T-helper 22 cell (primary cell): ENCODE data around the gene VTCN1.
"Not testable (repeated sequence)": the region's sequence is repeated elsewhere in the genome, so short reads cannot be mapped to it uniquely, and the experiment has no call there.

Source experiments
- DNase-seq: peaks from one replicate; pipeline ENCODE4 v3.0.0-alpha.2; 2020; ENCODE audit warnings: low read depth

The VTCN1 gene

DNA sequence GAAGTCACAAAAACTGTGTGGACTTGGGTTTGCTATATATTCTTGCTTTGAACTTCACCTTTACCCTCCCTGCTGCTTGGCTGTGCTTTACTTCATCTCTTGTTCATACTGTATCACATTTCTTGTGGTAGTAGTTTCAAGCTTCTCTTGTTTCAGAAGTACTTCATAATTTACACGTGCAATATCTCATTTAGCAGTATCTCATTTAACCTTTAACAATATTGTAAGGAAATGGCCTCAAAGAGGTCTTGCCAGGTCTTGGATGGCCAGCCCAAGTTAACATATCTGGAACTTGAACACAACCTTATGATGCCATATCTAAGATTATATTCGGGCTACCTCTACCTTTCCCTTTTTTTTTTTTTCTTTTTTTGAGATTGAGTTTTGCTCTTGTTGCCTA is 87.5 kb downstream of the VTCN1 start:
- no peak for DNase-seq

DNA sequence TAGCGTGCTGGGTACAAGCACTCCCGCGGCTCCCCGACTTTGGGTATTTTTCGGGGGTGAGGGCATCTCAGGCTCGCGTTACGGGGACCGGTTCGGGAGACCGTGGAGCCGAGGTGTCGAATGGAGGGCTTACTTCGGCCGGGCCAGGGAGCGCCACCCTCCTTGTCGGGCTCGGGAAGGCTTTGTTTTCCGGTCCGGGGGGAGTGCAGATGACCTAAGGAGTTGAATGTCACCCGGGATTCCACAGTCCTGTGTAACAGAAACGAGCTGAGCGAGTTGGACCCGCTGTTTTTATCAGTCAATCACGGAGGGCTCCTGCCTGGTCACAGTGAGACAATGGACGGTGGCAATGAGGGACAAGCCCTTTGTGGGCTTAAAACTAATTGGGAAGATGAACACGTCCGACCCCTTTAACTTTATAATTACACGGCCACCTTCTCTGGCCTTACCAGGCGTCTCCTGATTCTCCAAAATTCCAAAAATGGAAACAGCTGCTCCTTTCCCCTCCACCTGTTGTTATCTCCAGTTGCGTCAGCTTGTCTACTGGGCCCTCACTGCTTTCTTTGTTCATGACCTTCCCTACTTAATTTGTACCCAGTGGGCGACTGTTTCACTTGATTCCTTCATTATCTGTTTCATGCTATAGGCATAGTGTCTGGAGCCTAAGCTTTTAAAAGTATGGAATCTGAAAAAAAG is 88.2 kb downstream of the VTCN1 start:
- DNase-seq, result no peak

- peak; percentile 65 for DNase-seq
Measured at GRCh38 chr1:117121589-117122329, 89.0 kb downstream of the VTCN1 start, which contains the start of gene TRIM45. TSS of gene TRIM45 (minus strand) at chr1:117121749. CDS start at chr1:117121201, 548 bp downstream.

DNA sequence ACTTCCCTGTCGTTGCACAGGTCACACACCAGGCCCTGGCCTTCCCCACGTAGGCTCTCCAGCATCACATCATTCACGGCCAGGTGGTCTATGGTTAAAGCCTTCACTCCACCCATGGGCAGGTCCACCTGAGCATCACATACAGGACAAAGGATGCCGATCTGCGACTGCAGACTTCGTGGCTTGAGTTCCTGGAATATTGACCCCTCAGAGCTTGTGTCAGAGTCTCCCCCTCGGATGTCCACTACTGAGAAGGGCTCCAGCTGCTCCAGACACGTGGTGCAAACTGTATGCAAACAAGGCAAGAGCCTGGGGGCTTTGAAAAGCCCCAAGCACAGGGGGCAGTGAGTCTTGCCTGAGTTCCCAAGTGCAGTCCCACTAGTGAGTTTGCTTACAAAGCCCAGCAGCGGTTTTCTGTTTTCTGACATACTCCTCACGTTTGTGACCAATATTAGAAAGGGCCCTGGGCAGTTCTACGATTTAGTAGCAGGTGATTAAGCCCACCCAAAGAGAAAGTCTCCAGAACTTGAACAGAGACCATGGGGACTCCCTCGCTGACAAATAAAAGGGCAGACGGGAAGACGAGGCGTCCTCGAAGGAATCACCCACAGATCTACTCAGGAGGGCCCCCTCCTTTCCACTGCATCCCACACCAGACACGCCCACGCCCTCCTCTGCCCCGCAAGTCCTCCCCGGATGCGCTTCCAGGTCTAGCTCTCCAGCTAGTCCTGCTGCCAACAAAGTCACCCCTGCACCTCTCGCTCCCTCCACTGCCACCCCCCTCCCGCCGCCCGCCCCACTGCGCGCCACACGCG is 89.7 kb downstream of the VTCN1 start:
- no peak for DNase-seq

- DNase-seq, result not testable (repeated sequence)
Measured at GRCh38 chr1:117119144-117119543, 91.6 kb downstream of the VTCN1 start.

DNA sequence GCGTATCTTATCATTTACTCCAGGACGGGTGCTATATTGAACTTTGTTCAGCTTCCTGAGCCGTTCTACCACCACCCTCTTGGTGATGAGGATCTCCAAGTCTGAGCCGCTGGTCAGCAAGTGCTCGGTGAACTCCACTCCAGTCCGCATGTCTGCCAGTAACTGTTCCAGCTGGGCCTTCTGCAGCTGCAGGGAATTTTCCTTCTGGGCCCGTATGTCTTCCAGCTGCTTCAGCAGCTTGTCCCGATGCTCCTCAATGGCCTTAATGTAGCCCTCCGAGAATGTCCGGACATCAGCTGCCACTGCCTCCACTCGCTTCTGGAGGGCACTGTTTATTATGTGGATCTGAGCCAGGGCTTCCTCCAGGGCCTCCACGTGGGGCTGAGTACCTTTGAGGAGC is 92.6 kb downstream of the VTCN1 start:
- no peak for DNase-seq

- no peak for DNase-seq
Measured at GRCh38 chr1:117117697-117118096, 93.0 kb downstream of the VTCN1 start.

- DNase-seq, result no peak
Measured at GRCh38 chr1:117116784-117117130, 94.0 kb downstream of the VTCN1 start.

DNA sequence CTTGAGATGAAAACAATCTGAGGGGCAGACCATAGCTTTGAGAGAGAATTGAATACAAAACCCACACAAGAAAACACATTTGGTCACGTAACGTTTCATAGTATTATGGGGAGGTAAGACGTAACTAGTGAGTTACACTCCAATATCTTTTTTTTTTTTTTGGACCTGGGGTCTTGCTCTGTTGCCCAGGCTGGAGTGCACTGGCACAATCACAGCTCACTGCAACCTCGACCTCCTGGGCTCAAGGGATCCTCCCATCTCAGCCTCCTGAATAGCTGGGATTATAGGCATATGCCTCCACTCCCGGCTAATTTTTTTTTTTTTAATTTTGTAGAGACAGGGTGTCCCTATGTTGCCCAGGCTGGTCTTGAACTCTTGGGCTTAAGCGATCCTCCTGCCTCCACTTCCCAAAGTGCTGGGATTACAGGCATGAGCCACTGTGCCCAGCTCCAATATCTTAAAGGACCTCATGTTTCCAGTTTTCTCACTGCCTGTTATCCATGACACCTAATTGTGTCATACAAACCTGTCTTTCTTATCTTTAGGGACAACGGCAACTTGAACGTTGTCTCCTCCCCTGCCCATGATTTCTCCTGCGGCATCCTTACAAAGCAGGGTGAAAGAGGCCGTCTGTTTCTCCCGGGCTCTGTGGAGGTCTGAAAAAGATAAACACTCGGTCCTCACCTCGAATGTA is 94.5 kb downstream of the VTCN1 start:
- DNase-seq, result no peak

GRCh38 chr1:117114877-117115276 is 95.8 kb downstream of the VTCN1 start:
- DNase-seq, result no peak

DNA sequence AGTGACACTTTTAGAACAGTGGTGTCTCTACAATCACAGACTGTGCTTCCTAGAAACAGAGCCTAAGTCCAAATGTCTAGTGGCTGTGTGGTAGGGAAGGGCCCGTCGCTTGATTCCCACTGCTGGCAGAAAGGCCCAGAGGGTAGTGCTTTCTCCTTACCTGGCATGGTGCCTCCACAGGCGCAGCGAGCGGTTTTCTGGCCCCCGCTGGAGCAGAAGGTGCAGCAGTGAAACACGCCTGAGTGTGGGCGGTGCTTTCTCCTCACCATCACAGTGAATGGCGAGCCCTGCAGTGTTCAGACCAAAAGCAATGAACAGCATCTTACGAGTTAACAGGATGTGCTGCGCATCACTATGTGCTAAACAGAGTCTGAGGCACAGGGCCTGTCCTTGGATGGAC is 97.5 kb downstream of the VTCN1 start:
- no peak for DNase-seq

GRCh38 chr1:117112047-117112717 is 98.5 kb downstream of the VTCN1 start:
- DNase-seq, result no peak

- DNase-seq, result no peak
Measured at GRCh38 chr1:117110774-117111173, 100.0 kb downstream of the VTCN1 start.

DNA sequence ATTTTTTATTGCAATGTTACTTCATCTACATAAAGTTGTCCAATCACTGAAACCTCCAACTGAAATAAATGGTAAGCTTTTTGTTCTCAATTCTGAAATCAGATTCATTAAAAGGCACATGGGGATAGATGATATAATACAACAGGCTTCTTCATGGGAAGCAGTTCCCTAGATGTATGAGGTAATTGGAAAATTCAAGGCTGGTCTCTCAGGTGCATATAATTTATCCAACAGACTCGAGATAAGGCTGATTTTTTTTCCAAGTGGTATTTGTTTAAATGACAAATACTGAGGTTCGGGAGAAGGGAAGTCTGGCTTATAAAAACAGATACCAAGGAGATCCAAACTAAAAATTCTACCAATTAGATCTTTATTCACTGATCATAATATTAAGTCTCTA is 103.4 kb downstream of the VTCN1 start:
- no peak for DNase-seq

GRCh38 chr1:117106478-117106877 is 104.2 kb downstream of the VTCN1 start:
- DNase-seq, result no peak

DNA sequence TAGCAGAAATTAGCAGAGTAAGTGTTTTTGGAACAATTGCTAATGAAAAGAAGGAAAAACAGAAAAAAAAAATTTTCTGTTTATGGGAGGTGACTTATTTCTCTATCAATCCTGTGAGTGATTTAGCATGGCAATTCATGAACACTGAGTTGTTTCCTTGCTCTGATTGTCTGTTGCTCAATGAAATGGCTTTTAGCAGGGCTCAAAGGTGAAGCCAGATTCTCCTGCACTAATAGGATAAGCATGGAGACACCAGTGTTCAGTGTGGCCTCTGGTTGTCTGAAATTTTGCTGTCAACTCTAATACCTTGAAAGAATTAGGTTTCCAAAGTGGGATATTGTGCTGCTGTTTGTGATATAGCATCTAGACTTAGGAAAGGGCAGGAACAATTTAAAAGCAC is 105.0 kb downstream of the VTCN1 start:
- no peak for DNase-seq

- no peak for DNase-seq
Measured at GRCh38 chr1:117104986-117105385, 105.7 kb downstream of the VTCN1 start.

- DNase-seq, result not testable (repeated sequence)
Measured at GRCh38 chr1:117101858-117102257, 108.9 kb downstream of the VTCN1 start.

- DNase-seq, result no peak
Measured at GRCh38 chr1:117101334-117101733, 109.4 kb downstream of the VTCN1 start.

- DNase-seq, result no peak
Measured at GRCh38 chr1:117098287-117098890, 112.3 kb downstream of the VTCN1 start.

GRCh38 chr1:117097443-117097842 is 113.3 kb downstream of the VTCN1 start:
- no peak for DNase-seq
